Measurements from ENCODE around the gene TCAP. TPM values are rescaled to one million over a fixed set of nuclear protein-coding genes. Genes with fewer than 3 reads are reported as not detected.

Gene TCAP
- polyA plus RNA-seq, 1 experiment, result 0.12 TPM

DNA sequence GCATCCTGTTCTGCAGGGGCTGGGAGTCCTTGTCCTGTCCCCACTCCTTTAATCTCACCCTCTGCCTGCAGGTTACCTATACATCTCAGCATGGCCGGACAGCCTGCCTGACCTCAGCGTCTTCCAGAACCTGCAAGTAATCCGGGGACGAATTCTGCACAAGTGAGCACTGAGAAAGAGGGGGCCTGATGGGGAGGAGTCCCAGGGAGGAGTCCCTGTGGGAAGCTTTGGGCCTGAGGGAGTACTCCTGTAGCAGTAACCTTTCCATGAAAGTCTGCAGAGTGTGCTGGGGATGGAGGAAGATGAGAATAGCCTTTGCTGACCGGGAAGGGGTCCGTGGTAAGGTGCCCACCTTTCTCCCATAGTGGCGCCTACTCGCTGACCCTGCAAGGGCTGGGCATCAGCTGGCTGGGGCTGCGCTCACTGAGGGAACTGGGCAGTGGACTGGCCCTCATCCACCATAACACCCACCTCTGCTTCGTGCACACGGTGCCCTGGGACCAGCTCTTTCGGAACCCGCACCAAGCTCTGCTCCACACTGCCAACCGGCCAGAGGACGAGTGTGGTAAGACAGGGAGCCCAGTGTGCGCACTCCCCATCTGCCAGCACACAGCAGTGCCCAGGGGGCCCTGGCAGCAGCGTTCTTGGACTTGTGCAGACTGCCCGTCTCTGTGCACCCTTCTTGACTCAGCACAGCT, 50.4 kb downstream of the TCAP start:
- POLR2A ChIA-PET, result no interaction called here
- H3K4me3 ChIP-seq (ENCODE audit: low read depth, low read length), result no peak overlapping the region
- H3K27ac ChIP-seq (ENCODE audit: low read depth, low read length), result no peak overlapping the region
- CTCF ChIA-PET, result interaction anchor here (1.0 to 1.2 kb wide), 2 partner anchors 14 to 16 kb away, joined by 5 to 10 read pairs; no protein-coding TSS in a partner anchor
- no peaks in the 10 kb centered on the region; the same call in 1 of the 2 replicates for H3K9me3 ChIP-seq (ENCODE audit: control insufficient read depth, insufficient read depth, low read length)
- TF ChIP-seq, protein P1, sequence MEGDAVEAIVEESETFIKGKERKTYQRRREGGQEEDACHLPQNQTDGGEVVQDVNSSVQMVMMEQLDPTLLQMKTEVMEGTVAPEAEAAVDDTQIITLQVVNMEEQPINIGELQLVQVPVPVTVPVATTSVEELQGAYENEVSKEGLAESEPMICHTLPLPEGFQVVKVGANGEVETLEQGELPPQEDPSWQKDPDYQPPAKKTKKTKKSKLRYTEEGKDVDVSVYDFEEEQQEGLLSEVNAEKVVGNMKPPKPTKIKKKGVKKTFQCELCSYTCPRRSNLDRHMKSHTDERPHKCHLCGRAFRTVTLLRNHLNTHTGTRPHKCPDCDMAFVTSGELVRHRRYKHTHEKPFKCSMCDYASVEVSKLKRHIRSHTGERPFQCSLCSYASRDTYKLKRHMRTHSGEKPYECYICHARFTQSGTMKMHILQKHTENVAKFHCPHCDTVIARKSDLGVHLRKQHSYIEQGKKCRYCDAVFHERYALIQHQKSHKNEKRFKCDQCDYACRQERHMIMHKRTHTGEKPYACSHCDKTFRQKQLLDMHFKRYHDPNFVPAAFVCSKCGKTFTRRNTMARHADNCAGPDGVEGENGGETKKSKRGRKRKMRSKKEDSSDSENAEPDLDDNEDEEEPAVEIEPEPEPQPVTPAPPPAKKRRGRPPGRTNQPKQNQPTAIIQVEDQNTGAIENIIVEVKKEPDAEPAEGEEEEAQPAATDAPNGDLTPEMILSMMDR (IDR thresholded peaks at IDR 0.05; ENCODE audit: low read depth, low read length), result no peak
- no peaks in the 10 kb centered on the region for H3K27me3 ChIP-seq (ENCODE audit: control insufficient read depth, insufficient read depth, low read length)
- DNase-seq (ENCODE audit: low read depth, low spot score), result no peak

Other genes with a start within 250 kb of the TCAP start
- 36.9 and 43.9 TPM in 2 replicates for gene MED1, start 214.1 kb upstream of the TCAP start, polyA plus RNA-seq (2011; rRNA removed)
- 21.7 and 24.3 TPM in 2 replicates for gene CDK12, start 203.9 kb upstream of the TCAP start, polyA plus RNA-seq (2011; rRNA removed)
- gene NEUROD2, start 57.4 kb upstream of the TCAP start, polyA plus RNA-seq (2011; rRNA removed), result not detected in 2 replicates
- gene PPP1R1B, start 38.4 kb upstream of the TCAP start, polyA plus RNA-seq (2011; rRNA removed), result not detected in 2 replicates
- 43.3 and 44.7 TPM in 2 replicates for gene STARD3, start 28.2 kb upstream of the TCAP start, polyA plus RNA-seq (2011; rRNA removed)
- gene PNMT, start 3.1 kb downstream of the TCAP start, polyA plus RNA-seq (2011; rRNA removed), result not detected in 2 replicates
- gene PGAP3, start 22.7 kb downstream of the TCAP start, polyA plus RNA-seq (2011; rRNA removed), result 9.6 and 13.9 TPM in 2 replicates
- 21.2 and 27.9 TPM in 2 replicates for gene ERBB2, start 34.7 kb downstream of the TCAP start, polyA plus RNA-seq (2011; rRNA removed)
- 31.9 and 45.4 TPM in 2 replicates for gene MIEN1, start 65.2 kb downstream of the TCAP start, polyA plus RNA-seq (2011; rRNA removed)
- gene GRB7, start 72.6 kb downstream of the TCAP start, polyA plus RNA-seq (2011; rRNA removed), result 0.05 and 0.14 TPM in 2 replicates
- not detected in 2 replicates for gene IKZF3, start 199.0 kb downstream of the TCAP start, polyA plus RNA-seq (2011; rRNA removed)
- gene ZPBP2, start 202.9 kb downstream of the TCAP start, polyA plus RNA-seq (2011; rRNA removed), result not detected in 2 replicates